Lower lobe of right lung (tissue), 2 donors: ENCODE data around the gene TMEM114. TPM values are rescaled to one million over a fixed set of nuclear protein-coding genes. Genes with fewer than 3 reads are reported as not detected.

ENCODE experiments used
- ATAC-seq, 2 donors: fragments of 200-7000 bp; cut with Tn5 transposase; one replicate each; pipeline ENCODE4 v1.9.1; 2020 to 2022; ENCODE audit warnings: mild to moderate bottlenecking in 2 of 2, moderate library complexity in 2 of 2
- DNase-seq: peaks from one replicate; pipeline ENCODE4 v3.0.0-alpha.2; 2020
- H3K27ac ChIP-seq: fragments of 200-600 bp; one replicate; pipeline ENCODE4 v1.8.0; 2022
- H3K27me3 ChIP-seq: fragments of 200-600 bp; one replicate; pipeline ENCODE4 v1.8.0; 2022; ENCODE audit warnings: low read depth
- H3K36me3 ChIP-seq: fragments of 200-600 bp; one replicate; pipeline ENCODE4 v1.8.0; 2022; ENCODE audit warnings: mild to moderate bottlenecking
- H3K4me1 ChIP-seq: fragments of 200-600 bp; one replicate; pipeline ENCODE4 v1.8.0; 2022
- H3K4me3 ChIP-seq: fragments of 200-600 bp; one replicate; pipeline ENCODE4 v1.8.0; 2022; ENCODE audit warnings: mild to moderate bottlenecking
- H3K9me3 ChIP-seq: fragments of 200-600 bp; one replicate; pipeline ENCODE4 v1.8.0; 2022
- CTCF ChIP-seq: fragments of 200-600 bp; IDR thresholded peaks from one replicate; pipeline ENCODE4 v1.8.0; 2022; ENCODE audit warnings: antibody characterized with exemption, mild to moderate bottlenecking
- intact Hi-C: fragments of 100-400 bp; cut with DNase I; formaldehyde crosslinking; loops from one replicate; pipeline ENCODE4 v1.11.0; 2022
- total RNA-seq: library from RNA; stranded (reverse); fragmentation: NEBNext Ultra II Directional; extraction: Animal tissue kit (Norgen Biotek cat#: 25700); gene quantifications from one replicate; pipeline ENCODE4 v1.2.1, GENCODE V29; 2021
- donor health status: DM: no; HTN: yes; CAD: no; lungs with severe emphysema.

Gene TMEM114
- total RNA-seq, 1 donor from 2014 or later, result not detected

DNA sequence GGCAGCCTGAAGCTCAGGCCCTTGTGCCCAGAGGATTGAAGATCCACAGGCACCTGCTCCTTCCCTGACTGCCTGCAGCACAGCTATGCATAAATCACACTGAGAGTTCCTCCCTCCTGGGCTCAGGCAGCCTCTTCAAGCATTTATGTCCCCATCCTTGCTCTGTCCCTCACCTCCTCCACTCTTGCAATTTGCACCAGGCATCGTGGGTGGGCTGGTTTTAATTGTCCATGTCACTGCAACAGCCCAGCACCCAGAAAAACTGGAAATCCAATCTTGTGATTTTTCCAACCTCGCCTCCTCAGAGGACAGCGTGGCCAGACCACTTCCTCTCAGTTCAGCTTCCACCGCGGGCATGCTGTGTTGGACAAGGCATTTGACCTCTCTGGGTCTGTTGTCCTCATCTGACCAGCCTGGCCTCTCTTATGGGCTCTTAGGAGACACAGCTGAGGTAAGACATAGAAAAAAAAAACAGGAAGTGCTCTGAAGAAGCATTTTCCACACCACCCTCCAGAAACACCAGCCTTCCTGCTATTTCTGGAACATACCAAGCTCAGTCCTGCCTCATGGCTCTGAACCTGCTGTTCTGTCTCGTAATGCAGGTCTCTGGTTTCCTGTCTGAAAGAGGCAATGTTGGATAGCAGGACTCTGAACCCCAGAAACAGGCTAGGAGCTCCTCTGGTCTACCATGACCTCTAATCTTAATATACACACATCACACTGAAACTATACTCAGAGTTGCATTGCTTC, 8.3 kb downstream of the TMEM114 start:
- H3K27ac ChIP-seq, result no peak overlapping the region
- TF ChIP-seq CTCF, result no peak
- no peaks in the 10 kb centered on the region for H3K9me3 ChIP-seq
- H3K4me1 ChIP-seq, result no peaks in the 10 kb centered on the region
- no peak overlapping the region for H3K4me3 ChIP-seq
- H3K27me3 ChIP-seq, result peaks cover 6% of the 10 kb centered on the region
- no peaks in the 10 kb centered on the region for H3K36me3 ChIP-seq
- peak; percentile 77 to 90 for ATAC-seq
- intact Hi-C loops, result no loop called here
- peak; percentile 76 for DNase-seq

GRCh38 chr16:8579559-8579958, 10.8 kb downstream of the TMEM114 start:
- ATAC-seq, result no peak
- H3K27me3 ChIP-seq, result peaks cover 14% of the 10 kb centered on the region
- no peak for DNase-seq
- H3K4me1 ChIP-seq, result no peaks in the 10 kb centered on the region
- no peak overlapping the region for H3K4me3 ChIP-seq
- H3K9me3 ChIP-seq, result no peaks in the 10 kb centered on the region
- no peaks in the 10 kb centered on the region for H3K36me3 ChIP-seq
- TF ChIP-seq CTCF, result no peak
- no peak overlapping the region for H3K27ac ChIP-seq
- intact Hi-C loops, result no loop called here

DNA sequence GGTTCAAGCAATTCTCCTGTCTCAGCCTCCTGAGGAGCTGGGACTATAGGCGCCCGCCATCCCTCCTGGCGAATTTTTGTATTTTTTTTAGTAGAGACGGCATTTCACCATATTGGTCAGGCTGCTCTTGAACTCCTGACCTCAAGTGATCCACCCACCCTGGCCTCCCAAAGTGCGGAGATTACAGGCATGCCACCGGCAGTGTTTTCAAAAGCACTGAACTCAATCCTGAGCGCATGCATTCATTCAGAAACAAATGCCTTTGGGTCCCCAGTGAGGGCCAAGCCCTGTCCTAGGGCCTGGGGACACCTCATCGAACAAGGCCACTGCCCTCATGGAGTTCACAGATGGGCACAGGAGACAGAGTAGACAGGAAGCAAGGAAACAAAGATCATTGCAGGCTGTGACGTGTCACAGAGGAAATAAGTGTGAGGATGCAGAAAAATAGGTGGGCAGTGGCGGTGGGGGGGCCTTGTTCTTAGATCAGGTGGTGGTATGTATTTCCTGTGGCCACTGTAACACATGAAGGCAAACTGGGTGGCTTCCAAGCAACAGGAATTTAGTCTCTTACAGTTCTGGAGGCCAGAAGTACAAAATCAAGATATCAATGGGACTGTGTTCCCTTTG, 12.5 kb downstream of the TMEM114 start:
- intact Hi-C loops, result no loop called here
- Histone ChIP-seq H3K4me1 (no peaks in the 10 kb centered on the region), H3K27ac (no peak overlapping the region), H3K4me3 (no peak overlapping the region), H3K36me3 (no peaks in the 10 kb centered on the region), H3K9me3 (no peaks in the 10 kb centered on the region), H3K27me3 (peaks cover 23% of the 10 kb centered on the region)
- DNase-seq (no peak), ATAC-seq (no peak)
- TF ChIP-seq CTCF, result no peak

DNA sequence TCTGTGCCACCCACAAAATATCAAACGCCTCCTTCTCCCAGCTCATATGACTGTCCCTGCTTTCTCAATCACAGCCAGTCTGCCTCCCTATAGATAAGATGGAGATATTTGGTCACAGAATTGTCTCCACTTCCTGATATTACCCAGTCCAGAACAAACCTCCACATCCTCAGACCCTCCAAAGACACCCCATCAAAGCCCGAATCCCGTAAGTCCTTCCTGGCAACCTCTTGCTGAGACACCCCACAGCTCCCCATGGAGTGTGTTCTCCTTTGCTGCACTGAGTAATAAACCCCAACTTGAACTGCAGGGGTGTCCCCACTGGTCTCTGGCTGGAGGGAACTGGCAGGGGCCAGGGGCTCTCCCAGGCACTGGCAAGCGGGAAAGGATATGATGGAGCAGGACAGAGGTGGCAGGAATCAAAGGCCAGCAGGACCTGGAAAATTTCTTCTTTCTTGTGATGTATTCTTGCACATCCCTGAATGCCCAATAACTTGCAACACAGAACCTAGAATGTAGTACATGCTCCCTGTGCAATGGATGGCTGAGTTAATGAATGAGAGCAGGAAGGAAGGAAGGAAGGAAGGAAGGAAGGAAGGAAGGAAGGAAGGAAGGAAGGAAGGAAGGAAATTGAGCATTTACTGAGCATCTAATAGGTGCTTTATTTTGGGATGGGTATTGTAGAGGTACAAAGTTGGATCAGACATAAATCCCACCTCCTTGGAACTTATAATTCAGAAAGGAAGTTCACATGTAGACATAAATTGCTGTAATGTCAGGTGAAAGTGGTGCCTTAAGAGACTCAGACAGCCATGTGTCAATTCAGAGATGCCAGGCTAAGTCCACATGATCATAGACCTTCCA, 13.9 kb downstream of the TMEM114 start:
- ATAC-seq, result no peak
- H3K27me3 ChIP-seq, result peaks cover 29% of the 10 kb centered on the region
- intact Hi-C loops, result no loop called here

More for the DNA sequence above, 13.9 kb downstream of the TMEM114 start:
- Histone ChIP-seq H3K27ac (no peak overlapping the region), H3K4me3 (no peak overlapping the region), H3K36me3 (no peaks in the 10 kb centered on the region), H3K9me3 (no peaks in the 10 kb centered on the region), H3K4me1 (no peaks in the 10 kb centered on the region)
- DNase-seq, result no peak
- TF ChIP-seq CTCF, result no peak
